Stimulated activated CD8-positive, alpha-beta memory T cell treated with anti-CD3 and anti-CD28 coated beads, Interleukin-2, amount 100 ng/mL, for 1 hour (primary cell): Measurements from ENCODE around the gene ARMC2.
A peak's percentile ranks its signal among the peaks of the same experiment; 100 is the strongest.
"Not testable (repeated sequence)": the region's sequence is repeated elsewhere in the genome, so short reads cannot be mapped to it uniquely, and the experiment has no call there.

Experiments
- DNase-seq, 2 donors: peaks; one replicate each; pipeline ENCODE4 v3.0.0-alpha.2; 2020; ENCODE audit warnings: low read depth in 2 of 2

ARMC2 gene

DNA sequence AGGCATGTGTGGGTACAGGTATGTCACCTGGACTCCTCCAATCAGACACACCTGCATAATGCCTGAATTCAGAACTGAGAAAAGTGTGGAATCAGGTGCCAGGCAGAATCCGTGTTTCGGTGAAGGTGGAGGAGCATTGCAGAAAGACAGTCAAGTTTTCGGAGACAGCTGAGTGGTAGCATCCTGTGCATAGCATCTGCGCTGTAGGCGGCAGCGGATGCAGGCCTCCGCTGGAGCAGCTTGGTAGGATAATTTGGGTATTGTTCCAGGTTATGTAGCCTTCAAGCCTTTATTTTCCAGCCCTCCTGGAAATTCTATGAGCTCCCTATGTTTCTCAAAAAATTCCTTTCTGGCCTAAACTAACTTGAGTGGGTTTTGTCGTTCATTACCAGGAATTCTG is 15.5 kb upstream of the ARMC2 start:
- no peak for DNase-seq

DNA sequence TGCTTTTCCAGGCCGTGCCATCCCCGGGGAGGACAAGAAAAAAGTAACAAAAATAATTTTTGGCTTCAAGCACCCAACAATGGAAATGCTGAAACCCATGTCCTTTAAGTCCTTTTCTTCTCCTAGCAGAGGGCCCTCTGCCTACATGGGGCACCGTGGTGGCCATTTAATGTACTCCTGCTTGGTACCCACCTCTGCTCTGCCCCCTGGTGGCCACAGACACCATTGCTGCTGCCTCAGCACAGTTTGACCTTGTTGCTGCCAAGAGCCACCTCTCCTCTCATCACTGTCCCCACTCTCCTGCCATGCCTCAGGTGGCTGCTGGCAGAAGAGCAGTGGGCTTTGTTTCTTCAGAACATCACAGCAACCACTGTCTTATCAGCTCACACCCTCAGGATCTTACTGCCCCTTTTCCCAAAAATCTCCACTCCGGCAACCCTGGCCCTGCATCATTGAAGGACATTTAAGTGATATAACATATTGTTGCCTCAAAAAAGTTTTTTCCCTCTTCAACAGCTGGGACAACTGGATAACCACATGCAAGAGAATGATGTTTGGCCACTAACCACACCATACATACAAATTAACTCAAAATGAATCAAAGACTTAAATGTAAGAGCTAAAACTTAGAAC is 12.9 kb upstream of the ARMC2 start:
- peak; percentile 73 to 75 for DNase-seq

DNA sequence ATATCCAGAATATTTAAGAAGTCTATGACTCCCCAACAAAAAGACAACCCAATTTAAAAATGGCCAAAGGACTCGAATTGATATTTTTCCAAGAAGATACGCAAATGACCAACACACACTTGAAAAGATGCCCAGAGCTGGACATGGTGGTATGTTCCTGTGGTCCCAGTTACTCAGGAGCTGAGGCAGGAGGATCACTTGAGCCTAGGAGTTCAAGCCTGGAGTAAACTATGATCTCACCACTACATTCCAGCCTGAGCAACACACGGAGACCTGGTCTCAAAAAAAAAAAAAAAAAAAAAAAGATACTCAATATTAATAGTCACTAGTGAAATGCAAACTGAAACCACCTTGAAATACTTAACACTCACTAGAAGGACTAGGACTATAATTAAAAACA is 12.2 kb upstream of the ARMC2 start:
- DNase-seq = no peak

DNA sequence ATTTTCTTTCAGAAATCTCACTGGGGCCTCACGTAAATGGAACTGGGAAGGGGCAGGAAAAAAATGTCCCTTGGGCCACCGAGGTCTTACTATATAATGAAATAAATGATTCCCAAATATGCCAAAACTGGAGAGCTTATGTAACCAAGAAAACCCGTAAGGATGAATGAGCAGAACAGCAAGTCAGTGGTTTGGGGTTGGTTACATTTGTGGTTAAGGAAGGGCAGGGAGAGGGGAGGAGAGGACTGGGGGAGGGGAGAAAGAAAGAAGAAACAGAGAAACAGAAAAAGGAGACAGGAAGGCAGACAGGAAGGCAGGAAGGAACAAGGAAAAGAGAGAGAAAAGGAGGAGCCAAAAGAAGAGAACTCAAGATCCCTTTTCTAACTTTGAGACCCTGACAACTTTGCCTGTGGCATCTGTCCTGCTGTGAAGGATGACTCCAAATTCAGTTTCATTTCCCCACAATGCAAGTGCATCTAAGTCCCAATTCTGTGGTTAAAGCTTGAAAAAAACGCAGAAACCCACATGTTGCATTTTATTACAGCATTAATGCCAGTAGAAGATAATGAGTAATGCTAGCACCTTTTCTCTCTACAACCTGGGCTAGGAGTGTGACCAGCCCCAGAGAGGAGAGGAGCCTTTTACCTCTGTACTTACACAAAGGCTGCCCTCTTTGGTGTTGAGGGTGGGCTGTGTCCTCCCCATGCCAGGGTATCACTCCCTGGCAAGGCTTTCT is 10.8 kb upstream of the ARMC2 start:
- DNase-seq = no peak

DNA sequence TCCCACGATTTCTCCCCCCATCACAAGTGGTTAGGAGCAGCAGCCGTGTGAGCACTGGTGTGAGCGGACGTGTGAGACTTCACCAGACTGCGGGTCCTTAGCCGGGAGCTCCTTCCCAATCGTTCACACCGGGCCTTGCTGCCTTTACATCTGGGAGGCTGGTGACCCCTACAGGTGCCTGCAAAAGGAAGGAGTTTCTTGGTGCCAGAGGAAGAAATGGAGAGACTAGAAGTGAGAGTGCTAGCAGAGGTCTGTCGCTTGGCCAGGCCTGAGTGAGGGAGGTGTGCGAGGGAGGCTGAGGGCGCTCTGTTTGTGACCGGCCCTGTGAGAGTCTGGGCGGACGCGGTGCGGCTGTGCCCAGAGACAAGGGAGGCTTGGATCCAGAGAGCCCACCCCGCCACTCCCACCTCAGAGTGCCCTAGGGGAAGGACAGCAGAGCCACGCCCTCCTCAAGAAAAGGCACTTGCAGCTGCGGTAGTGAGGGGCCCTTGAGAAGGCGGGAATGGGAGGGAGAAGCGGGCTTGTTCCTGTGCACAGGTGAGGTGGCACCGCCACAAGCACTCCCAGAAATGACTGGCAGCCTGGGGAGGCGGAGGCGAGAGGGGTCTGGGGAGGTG is 10.0 kb upstream of the ARMC2 start:
- DNase-seq = no peak

DNA sequence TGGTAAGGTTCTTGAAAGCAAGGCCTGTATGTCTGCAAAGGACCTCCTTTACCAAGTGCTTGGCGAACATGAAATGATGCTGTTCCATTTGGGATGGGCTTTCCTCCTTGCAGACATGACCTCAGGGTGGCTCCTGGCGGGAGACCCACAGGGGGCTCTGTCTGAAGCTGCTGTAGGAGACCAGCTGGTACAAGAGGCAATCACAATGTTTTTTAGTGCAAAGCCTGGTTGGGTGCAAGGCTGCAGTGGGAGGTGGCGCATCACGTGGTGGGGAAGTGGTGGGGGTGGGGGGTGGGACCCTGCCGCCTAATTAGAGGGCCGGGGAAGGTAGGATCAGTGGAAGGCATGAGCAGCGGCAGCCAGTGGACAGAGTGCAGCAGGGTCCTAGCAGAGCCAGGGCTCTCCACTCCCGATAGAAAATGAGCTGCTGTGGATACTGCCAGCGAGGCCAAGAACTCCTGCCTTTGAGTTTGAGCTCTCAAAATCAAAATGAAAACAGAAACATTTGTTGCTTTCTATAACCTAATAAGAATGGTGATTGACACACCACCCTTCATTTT is 9.1 kb upstream of the ARMC2 start:
- DNase-seq = no peak

DNA sequence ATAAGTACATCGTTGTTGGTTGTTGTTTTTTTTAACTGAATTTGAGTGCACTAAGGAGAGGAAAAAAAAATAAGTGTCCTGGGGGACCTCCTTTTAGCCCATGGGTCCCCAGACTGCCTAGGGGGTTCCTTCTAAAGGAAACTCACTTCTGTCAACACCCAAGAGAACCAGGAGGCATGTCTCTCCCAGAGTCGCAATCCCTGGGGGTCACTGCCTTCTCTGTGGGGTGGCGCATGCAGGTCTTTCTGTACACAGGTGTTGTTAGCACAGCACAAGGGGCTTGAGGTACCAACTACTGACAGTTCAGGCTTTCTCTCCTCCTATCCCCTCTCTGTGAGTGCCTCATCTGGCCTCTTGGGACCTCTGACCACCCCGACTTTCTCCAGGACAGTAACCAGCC is 7.3 kb upstream of the ARMC2 start:
- DNase-seq = no peak

DNA sequence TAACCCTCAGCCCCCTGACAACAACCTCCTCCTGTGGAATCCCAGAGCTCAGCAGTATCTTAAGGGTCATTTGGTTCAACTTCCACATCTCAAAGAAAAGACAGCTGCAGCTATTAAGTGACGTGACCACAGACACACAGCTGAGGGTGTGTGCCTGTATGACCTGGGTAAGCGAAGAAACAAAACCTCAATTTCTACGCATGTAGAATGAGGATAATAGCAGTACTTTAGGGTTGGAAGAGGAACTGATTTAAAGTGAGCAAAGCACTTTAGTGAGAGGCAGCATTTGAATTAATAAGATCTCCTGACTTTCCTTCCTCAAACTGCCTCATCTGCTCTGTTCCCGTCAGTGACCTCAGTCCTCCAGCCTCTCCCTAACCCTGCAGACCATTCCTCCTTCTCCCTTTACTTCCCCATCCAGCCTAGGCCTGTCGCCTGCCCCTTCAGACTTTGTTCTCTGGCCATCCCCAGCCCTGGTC is 6.8 kb upstream of the ARMC2 start:
- no peak for DNase-seq

DNA sequence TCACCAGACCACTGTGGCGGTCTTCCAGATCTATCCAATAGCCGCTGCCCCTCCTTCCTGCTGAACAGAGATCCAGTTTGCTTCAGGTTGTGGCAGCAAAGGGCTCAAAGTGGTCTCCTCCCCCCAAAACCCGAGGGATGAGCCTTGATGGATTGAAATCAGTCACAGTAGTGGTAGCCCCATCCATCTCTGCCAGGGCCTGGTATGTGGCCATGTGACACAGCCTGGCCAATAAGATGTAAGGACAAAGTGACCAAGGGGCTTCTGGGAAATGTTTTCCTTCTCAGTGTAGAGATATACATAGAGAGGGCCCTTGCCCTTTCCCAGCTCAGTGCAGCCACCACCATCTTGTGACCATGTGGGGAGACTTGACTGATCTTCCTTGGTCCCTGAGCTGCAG is 4.1 kb upstream of the ARMC2 start:
- DNase-seq = no peak

DNA sequence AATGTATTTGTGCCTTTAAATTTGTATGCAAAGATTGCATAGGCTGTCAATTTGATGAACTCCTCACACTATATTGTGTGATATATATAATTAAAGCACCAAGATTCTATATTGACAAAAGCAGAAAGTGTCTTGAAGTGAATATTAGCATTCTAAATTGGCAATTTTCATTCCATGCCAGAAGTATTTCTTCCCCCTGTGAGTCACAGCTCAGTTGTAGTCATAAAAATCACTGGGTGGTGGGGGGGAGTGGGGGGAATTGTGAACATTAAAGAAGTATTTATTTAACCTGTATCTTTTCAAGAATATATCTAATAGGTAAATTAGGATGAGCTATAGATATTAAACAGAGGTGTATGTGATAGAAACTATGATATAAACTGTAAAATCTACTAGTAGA is 3.1 kb upstream of the ARMC2 start:
- no peak for DNase-seq

DNA sequence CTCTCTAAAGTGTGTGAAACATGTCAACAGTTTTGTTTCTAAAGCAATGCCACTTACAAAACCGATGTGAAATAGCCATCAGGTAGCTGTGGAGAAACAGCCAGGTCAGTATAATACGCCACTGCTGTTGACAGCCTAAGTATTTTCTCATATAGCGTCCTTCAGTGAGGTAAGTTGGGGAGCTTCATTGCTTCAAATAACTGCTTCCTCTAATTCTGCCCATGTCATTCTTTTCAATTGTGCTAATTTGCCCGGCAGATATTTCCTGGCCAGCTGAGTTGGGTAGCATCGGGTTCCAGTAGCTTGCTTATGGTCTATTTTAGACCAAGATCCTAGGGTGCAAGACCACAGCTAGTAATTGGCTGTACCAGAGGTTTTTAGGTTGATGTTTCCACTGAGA is 2.1 kb upstream of the ARMC2 start:
- no peak for DNase-seq

DNA sequence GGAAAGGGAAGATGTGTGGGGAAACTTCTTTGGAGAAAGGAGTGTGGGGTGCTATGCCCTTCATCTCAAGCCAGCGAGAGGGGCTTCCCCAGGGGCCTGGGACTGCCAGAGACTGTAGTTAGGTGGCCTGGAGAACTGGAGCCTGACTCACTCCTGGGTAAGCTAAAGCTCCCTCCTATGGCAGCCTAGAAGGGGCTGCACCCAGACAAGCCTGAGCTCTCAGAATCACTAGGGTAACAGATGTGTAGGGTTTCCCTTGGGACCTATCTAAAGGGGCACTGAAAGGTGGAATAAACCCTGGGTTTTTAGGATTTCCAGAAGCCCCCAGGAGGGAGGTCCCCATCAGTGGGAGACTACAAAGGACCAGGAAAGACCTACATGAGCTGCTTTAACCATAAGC is 1.6 kb upstream of the ARMC2 start:
- DNase-seq = no peak

DNA sequence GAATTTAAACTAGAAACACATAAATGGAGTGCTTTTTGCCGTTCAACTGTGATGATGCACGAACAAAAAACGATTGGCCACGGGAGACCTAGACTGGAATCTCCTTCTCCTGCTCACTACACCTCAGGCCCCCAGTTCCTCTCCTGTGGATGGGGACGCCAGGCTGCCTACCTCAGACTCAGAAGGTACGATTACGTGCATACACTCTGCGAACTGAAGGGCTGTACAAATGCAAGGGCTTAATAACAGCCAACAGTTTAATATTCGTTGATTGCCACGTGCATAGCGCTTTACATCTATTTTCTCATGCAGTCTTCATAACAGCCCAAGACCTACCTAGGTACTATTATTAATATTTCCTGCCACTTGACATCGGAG is 495 bp upstream of the ARMC2 start:
- DNase-seq = no peak

DNA sequence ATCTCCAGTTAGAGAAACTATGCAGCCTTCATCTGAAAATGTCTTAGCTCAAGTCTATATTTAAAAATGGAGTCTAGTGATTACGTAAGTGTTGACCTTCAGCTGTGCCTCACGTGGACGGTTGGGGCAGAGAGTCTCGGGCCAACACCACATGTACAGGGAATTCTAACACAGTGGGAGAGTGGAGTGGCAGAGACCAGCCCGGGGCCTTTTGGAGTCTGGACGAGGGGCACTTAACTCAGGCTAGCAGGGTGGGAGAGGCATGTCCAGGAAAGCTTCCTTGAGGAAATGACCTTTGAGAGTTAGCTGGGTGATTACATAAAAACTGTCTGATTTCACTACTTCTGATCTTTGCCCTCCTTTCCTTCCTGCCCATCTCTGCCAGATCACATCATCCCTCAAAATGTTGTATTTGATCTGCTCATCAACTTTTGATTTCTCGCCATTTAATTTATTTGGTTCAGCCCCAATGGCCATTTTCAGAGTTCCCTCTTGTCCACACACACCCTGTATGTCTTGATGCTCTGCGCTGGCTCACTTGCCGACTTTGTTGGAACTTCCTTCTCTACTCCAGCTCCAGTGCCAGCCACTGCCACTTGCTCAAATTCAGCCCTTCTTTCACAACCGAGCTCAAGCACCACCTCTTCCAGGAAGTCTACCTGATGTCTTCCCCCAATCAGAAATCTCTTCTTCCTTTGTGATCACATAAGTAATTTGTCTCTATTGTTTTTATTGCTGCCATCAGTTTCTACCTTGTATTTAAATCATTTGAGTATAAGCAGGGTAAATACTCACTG is 2.6 kb downstream of the ARMC2 start:
- DNase-seq = no peak

DNA sequence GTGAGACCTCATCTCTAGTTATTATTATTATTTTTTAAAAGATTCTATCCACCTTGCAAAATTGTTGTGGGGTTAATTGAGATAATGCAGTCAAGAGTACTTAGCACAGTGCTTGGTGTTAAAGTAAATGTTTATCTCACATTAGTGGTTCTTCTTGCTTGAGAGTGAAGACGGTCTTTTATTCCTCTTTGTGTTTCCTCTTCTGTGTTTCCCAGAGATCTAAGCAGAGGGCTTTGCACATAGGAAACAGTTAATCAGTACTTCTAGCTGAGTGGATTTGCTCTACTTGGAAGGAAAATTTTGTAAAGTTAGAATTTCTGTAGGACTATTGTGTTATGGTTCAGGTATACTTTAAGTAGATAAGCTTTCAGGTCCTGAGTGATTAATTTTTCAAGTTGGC is 3.5 kb downstream of the ARMC2 start:
- no peak for DNase-seq

DNA sequence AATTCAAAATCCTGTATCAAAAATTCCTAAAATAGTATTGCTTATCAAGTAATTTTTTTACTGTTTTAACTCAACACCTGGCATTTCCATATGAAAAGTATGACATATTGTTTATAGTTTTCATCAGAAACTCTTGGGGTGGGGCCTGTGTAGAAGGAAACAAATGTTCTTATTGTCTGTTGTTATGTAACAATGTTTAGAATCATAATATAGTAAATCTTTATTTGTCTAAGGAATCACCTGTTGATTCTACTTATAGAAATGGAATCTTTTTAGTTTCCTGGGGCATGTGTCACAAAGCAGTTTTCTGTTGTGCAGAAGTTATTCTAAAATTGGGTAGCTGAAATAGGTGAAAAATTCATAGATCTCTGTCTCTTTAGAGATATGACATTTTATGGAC is 4.9 kb downstream of the ARMC2 start:
- DNase-seq = no peak

DNA sequence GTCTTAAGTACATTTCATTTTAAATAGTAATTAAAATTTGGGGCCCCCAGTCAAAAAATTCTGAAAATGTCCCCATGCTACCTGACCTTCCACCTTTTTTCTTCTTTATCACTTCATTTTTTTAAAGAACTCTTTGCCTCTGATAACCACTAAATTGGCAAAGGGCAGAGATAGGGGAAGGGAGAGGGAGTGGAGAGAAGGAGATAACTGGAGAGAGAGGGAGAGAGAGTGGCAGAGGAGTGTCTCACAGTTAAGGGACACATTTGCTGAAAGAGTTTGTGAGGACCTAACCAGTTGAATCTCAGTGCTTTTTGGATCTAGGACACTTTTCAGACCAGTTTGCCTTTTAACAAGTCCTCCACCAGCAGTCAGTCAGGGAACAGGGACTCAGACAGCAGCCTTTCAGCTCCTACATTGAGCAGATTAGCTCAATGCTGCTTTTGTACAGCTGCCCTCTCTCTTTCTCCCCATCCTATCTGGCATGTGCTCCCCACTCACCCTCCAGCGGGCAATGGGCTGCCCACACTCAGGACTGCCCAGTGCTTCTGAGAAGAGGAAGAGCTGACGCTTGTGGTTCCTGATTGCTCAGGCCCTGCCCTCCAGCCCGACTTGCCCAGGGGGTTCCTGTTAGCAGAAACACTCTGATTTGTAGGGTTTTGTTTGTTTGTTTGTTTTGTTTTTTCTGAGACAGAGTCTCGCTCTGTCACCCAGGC is 14.4 kb downstream of the ARMC2 start:
- no peak for DNase-seq

DNA sequence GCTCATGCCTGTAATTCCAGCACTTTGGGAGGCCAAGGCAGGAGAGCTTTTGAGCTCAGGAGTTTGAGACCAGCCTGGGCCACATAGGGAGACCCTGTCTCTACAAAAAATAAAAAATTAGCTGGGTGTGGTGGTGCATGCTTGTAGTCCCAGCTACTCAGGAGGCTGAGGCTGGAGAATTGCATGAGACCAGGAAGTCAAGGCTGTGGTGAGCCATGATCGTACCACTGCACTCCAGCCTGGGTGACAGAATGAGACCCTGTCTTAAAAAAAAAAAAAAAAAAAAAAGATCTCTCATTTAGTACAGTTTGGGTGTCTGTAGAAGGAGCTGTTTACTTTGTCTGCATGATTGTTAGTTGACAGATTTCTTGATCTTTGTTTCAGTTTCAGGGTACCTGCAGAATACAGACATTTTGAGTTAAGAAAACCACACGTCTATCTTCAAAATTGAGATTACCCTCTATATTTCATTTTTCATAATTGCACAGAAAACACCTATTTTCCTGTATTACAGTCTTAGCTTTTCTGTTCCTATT is 17.6 kb downstream of the ARMC2 start:
- DNase-seq = not testable (repeated sequence)

DNA sequence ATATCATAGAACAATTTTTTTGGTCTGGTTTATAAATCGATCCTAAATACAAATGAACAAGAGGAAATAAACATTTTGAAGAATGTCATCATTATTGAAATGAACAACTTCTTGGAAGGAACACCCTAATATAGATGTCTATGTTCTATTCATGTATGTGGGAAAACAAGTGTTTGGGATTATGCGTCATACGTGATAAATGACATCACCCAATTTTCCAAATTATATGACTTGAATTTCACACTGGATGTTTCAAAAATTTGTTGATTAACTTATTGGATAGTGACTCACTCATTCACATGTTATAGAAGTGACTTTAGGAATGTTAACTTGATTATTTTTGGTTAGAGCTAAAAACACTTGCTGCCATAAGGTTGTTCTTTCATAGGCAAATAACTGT is 18.6 kb downstream of the ARMC2 start:
- DNase-seq = no peak

DNA sequence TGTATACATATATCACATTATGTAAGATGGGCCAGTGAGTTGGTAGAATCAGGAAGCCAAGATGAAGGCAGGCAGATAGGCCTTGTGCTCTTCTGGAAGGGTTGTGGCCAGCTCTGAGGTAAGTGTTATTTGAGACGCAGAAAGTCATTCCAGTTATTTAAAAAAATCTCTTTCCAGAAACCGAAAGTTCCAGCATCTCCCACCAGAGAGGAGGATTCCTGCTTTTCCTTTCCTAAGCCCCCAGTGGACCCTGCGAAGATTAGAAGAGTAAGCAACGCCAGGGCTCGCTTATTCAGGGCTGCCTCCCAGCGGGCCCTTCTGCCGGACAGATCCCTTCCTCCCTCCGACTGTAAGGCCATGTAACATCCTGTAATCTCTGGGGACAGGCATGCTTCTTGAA is 20.4 kb downstream of the ARMC2 start:
- DNase-seq = no peak

DNA sequence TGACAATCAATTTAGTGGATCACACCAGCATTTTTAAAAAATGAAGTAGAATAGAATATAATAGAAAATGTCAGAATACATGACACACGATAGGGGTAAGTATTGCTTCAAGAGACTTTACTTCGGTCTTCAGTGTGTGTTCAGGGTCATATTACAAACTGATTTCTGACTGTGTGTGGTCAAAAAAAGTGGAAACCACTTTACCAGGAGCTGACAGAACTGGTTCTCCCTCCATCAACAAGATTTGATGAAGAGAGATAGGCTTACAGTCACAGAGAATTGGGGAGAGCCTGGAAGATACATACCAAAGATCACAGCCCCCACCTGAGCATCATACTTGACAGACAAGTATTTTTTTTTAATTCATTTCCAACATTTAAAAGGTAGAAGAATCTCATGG is 21.7 kb downstream of the ARMC2 start:
- no peak for DNase-seq
